Heart left ventricle (tissue), 16 donors: Measurements from ENCODE around the gene CTPS2. TPM values are rescaled to one million over a fixed set of nuclear protein-coding genes. Genes with fewer than 3 reads are reported as not detected.

Experiments
- ATAC-seq, 4 donors: fragments of 200-7000 bp; cut with Tn5 transposase; one replicate each; pipeline ENCODE4 v1.9.1; 2020 to 2022; ENCODE audit warnings: moderate library complexity in 4 of 4, mild to moderate bottlenecking in 3 of 4, moderate number of reproducible peaks in 1 of 4
- DNase-seq, 5 donors: peaks; one replicate each; pipeline ENCODE4 v3.0.0-alpha.2; 2020
- H3K27ac ChIP-seq, 12 donors: fragments of 200-600 bp; sonication (generic) in 4 of 12; one replicate each; pipeline versions ENCODE4 v1.5.0 to v1.8.0; 2016 to 2022; ENCODE audit warnings: mild to moderate bottlenecking in 2 of 12
- H3K27me3 ChIP-seq, 9 donors: fragments of 200-600 bp; sonication (generic) in 2 of 9; one replicate each; pipeline versions ENCODE4 v1.5.1 to v1.8.0; 2016 to 2022; ENCODE audit warnings: mild to moderate bottlenecking in 3 of 9
- H3K36me3 ChIP-seq, 9 donors: fragments of 200-600 bp; sonication (generic) in 2 of 9; one replicate each; pipeline versions ENCODE4 v1.5.0 to v1.8.0; 2018 to 2022; ENCODE audit warnings: mild to moderate bottlenecking in 2 of 9
- H3K4me1 ChIP-seq, 12 donors: fragments of 200-600 bp; sonication (generic) in 4 of 12; one replicate each; pipeline versions ENCODE4 v1.5.0 to v1.8.0; 2016 to 2022; ENCODE audit warnings: mild to moderate bottlenecking in 3 of 12
- H3K4me3 ChIP-seq, 12 donors: fragments of 200-600 bp; sonication (generic) in 4 of 12; one replicate each; pipeline versions ENCODE4 v1.5.0 to v1.8.0; 2017 to 2022; ENCODE audit warnings: mild to moderate bottlenecking in 9 of 12, moderate library complexity in 4 of 12
- H3K9me3 ChIP-seq, 12 donors: fragments of 200-600 bp; sonication (generic) in 4 of 12; one replicate each; pipeline versions ENCODE4 v1.5.0 to v1.8.0; 2016 to 2022; ENCODE audit warnings: mild to moderate bottlenecking in 1 of 12
- CTCF ChIP-seq, 12 donors: fragments of 200-600 bp; sonication (generic) in 4 of 12; IDR thresholded peaks; one replicate each; pipeline versions ENCODE4 v1.5.0 to v1.8.0; 2018 to 2022; ENCODE audit warnings: antibody characterized with exemption in 12 of 12, mild to moderate bottlenecking in 5 of 12
- POLR2A ChIP-seq, 2 donors: fragments of 450-650 bp; IDR thresholded peaks; one replicate each; pipeline ENCODE4 v1.6.1; 2017; ENCODE audit warnings: antibody characterized with exemption in 2 of 2, mild to moderate bottlenecking in 2 of 2, moderate library complexity in 2 of 2
- WGBS, 4 donors: extraction: QIAGEN DNeasy Blood & Tissue Kit in 2 of 4; methylation state at CpG; one replicate each; pipeline versions ENCODE4 v1.1.5 to v1.1.7; 2013 to 2018; 5-methylcytosine and 5-hydroxymethylcytosine counted together
- intact Hi-C, 10 donors: fragments of 100-400 bp; cut with DNase I; formaldehyde crosslinking; loops; one replicate each; pipeline versions ENCODE4 v1.11.1 to v1.14.2; 2022
- polyA plus RNA-seq, 2 donors: library from polyadenylated mRNA; stranded (reverse); fragments of 200-250 nt; gene quantifications; one replicate each; pipeline ENCODE4 v1.2.3, GENCODE V29; 2013
- total RNA-seq, 9 donors: library from RNA; depleted of rRNA in 2 of 9; stranded (reverse); fragments of >200 nt in 2 of 9; fragmentation: NEBNext Ultra II Directional in 3 of 9; extraction: Animal tissue kit (Norgen Biotek cat#: 25700) in 3 of 9; gene quantifications; one replicate each; pipeline versions ENCODE4 v1.1.0 to v1.2.4, GENCODE V29; 2016 to 2023
- donor health status: ischemic (EF 13 %, LVEDD 7.1; RV severe dilation, severe dysfunction).
- donor health status: healthy with polysubstance abuse.
- donor health status: DM: no; HTN: yes; CAD: no.
- donor health status: DM: no; HTN: no; CAD: no.
- donor health status: ischemic (EF 25% LVEDD 6.9; RV normal size, moderate dysfunction).
- donor health status: ischemic (EF 25% LVEDD 5.7; RV mildly dilated, moderate dysfunction).
- donor health status: healthy.
- donor health status: DM: yes; HTN: yes; CAD: no.
- donor health status: ischemic (EF 35%, LVEDD 5.7; RV mildly dilated, moderate dysfunction).
- donor health status: nonischemic (EF 11% LVEDD 7.7; RV severe dilation, severe dysfunction).
- donor health status: DM: yes; HTN: yes; CAD: no.
- donor health status: PGD.
- donor health status: ischemic (EF 29% LVEDD 5.4; RV normal size, mild dysfunction).
- donor health status: nonischemic (EF 23%, LVEDD 6.1; RV moderate dilation, normal function).

The CTPS2 gene
- total and polyA plus RNA-seq, 11 donors, result 3.1 to 8.3 (median 4.8) TPM

GRCh38 chrX:16714504-16714903, 2.0 kb upstream of the CTPS2 start:
- no peak for ATAC-seq
- no peak for DNase-seq
- peaks cover 0 to 16% (median 0%) of the 10 kb centered on the region in 12 donors for H3K4me1 ChIP-seq
- H3K4me3 ChIP-seq, result no peak overlapping the region
- no peaks in the 10 kb centered on the region for H3K36me3 ChIP-seq
- peaks cover 0 to 32% (median 0%) of the 10 kb centered on the region in 9 donors for H3K27me3 ChIP-seq
- no peak overlapping the region for H3K27ac ChIP-seq
- intact Hi-C loops, result no loop called here
- H3K9me3 ChIP-seq, result no peaks in the 10 kb centered on the region
- WGBS, 4 donors, result 81 to 92% (median 86%) methylated on average over 8 of the region's 8 CpGs
- TF ChIP-seq POLR2A (IDR thresholded peaks at IDR 0.05) (no peak), CTCF (IDR thresholded peaks at IDR 0.05) (no peak)

DNA sequence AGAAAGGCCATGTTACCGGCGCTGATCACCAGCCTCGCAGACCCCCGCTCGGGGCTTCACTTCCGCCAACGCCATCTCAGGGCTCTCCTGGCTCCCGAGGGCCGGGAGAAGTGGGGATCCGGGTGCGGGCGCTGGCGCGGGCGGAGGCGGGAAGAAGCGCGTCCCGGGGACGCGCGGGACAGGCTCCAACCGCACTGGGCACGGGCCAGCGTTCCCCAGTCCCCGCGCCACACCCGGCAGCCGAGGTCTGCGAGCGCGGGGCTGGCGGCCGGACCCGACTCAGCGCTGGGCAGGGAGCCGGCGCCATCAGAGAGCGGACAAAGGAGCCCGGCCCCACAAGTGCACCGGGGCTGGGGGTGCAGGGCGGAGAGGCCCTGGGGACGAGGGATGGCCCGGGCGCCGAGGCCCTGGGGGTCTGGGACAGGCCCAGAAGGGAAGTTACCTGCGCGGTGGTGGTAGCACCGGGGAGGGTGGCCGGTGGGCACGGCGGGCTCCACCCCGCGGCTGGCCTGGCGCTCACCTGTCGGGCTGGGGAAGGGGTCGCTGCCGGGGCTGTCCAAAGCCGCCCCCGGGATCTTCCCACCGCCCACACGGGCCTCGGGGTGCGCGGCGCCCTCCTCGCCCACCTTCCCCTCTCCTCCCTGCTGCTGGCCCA, 449 bp downstream of the CTPS2 start:
- H3K36me3 ChIP-seq, result peaks cover 0 to 7% (median 0%) of the 10 kb centered on the region in 9 donors
- DNase-seq (peak in 4 of 5 donors; percentile 5 to 36 (median 26)), ATAC-seq (peak; percentile 15 to 73 (median 56))
- TF ChIP-seq POLR2A (IDR thresholded peaks at IDR 0.05) (no peak), CTCF (IDR thresholded peaks at IDR 0.05) (no peak)
- peak overlapping the region; percentile 8 to 95 (median 75) for H3K4me3 ChIP-seq
- H3K27me3 ChIP-seq, result peaks cover 0 to 32% (median 0%) of the 10 kb centered on the region in 9 donors
- H3K4me1 ChIP-seq, result peaks cover 0 to 10% (median 0%) of the 10 kb centered on the region in 12 donors
- no peaks in the 10 kb centered on the region for H3K9me3 ChIP-seq
- peak overlapping the region; percentile 14 to 87 (median 80) for H3K27ac ChIP-seq
- intact Hi-C loops, result no loop called here
- WGBS, 4 donors, result 0 to 2% (median 1%) methylated on average over 22 to 67 of the region's 67 CpGs

DNA sequence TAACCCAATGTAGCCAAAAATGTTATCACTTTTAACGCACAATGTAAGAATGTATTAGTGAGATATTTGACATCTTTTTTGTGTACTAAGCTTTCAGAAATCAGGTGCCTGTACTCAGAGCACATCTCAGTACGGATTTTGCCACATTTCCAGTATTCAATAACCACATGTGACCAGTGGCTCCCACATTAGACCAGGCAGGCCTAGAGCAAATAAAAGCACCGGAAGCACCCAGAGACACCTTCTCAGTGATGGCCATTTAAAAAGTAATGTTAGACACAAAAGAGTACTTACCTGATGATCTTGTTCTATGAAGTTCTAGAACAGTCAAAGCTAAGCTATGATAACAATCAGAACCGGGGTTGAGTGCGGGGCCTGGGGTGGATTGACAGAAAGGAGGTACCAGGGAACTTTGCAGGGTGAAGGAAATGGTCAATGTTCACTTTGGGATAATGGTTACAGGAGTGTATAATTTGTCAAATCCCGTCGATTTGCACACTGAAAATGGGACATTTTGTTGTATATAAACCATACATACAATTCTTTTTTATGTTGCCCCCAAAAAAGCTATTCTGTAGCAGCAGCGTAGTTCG, 1.2 kb downstream of the CTPS2 start:
- intact Hi-C loops, result no loop called here
- TF ChIP-seq CTCF (IDR thresholded peaks at IDR 0.05) (no peak), POLR2A (IDR thresholded peaks at IDR 0.05) (no peak)
- ATAC-seq, result no peak
- peaks cover 0 to 32% (median 0%) of the 10 kb centered on the region in 9 donors for H3K27me3 ChIP-seq
- no peak for DNase-seq
- 34 to 61% (median 46%) methylated on average over 9 of the region's 9 CpGs for WGBS, 4 donors
- H3K4me3 ChIP-seq, result peak overlapping the region; percentile 8 to 95 (median 75)
- H3K27ac ChIP-seq, result peak overlapping the region in 11 of 12 donors; percentile 14 to 87 (median 82)
- no peaks in the 10 kb centered on the region for H3K9me3 ChIP-seq
- peaks cover 0 to 10% (median 0%) of the 10 kb centered on the region in 12 donors for H3K4me1 ChIP-seq
- peaks cover 0 to 10% (median 0%) of the 10 kb centered on the region in 9 donors for H3K36me3 ChIP-seq

- peaks cover 0 to 29% (median 0%) of the 10 kb centered on the region in 9 donors for H3K27me3 ChIP-seq
- H3K9me3 ChIP-seq, result no peaks in the 10 kb centered on the region
- intact Hi-C loops, result no loop called here
- peaks cover 0 to 11% (median 0%) of the 10 kb centered on the region in 9 donors for H3K36me3 ChIP-seq
- ATAC-seq, result no peak
- DNase-seq, result no peak
- no peak overlapping the region for H3K4me3 ChIP-seq
- no peak overlapping the region for H3K27ac ChIP-seq
- peaks cover 0 to 10% (median 0%) of the 10 kb centered on the region in 12 donors for H3K4me1 ChIP-seq
- WGBS, 4 donors, result 83 to 92% (median 90%) methylated on average over 3 of the region's 3 CpGs
- TF ChIP-seq CTCF (IDR thresholded peaks at IDR 0.05), result no peak
- TF ChIP-seq POLR2A (IDR thresholded peaks at IDR 0.05), result no peak
Observed at GRCh38 chrX:16708016-16708415, 4.5 kb downstream of the CTPS2 start.
